Erythroblast (primary cell): ENCODE results near the gene RUNX3.

Source experiments
- DNase-seq, 2 experiments: peaks; one replicate each; lab custom pipeline; 2025; lab: John Stamatoyannopoulos, UW
- GATA1 ChIP-seq: IDR thresholded peaks from 2 replicates; pipeline ENCODE4 v1.6.1; 2011; ENCODE audit warnings: low read depth, mild to moderate bottlenecking, control low read depth, low read length, moderate library complexity
- POLR2A ChIP-seq: IDR thresholded peaks from 2 replicates; pipeline ENCODE4 v1.6.1; 2011; ENCODE audit warnings: mild to moderate bottlenecking, low read length

RUNX3 gene

GRCh38 chr1:24946861-24947658 lies 17.0 kb upstream of the RUNX3 start:
- TF ChIP-seq POLR2A, result no peak
- TF ChIP-seq GATA1, result no peak
- DNase-seq, result no peak

GRCh38 chr1:24945354-24946326 lies 15.6 kb upstream of the RUNX3 start:
- TF ChIP-seq POLR2A (no peak), GATA1 (no peak)
- DNase-seq, result no peak

- TF ChIP-seq POLR2A (no peak), GATA1 (no peak)
- DNase-seq, result no peak
Measured at GRCh38 chr1:24944318-24944717, 14.2 kb upstream of the RUNX3 start.

GRCh38 chr1:24942789-24943188 lies 12.7 kb upstream of the RUNX3 start:
- TF ChIP-seq GATA1 (no peak), POLR2A (no peak)
- no peak for DNase-seq

GRCh38 chr1:24941564-24941963 lies 11.5 kb upstream of the RUNX3 start:
- DNase-seq, result no peak
- no peak for TF ChIP-seq POLR2A
- no peak for TF ChIP-seq GATA1

- no peak for DNase-seq
- no peak for TF ChIP-seq POLR2A
- no peak for TF ChIP-seq GATA1
Measured at GRCh38 chr1:24940231-24940630, 10.2 kb upstream of the RUNX3 start.

- no peak for TF ChIP-seq POLR2A
- no peak for TF ChIP-seq GATA1
- no peak for DNase-seq
Measured at GRCh38 chr1:24939675-24940193, 9.7 kb upstream of the RUNX3 start.

- no peak for TF ChIP-seq POLR2A
- DNase-seq, result no peak
Measured at GRCh38 chr1:24939040-24939674, 9.1 kb upstream of the RUNX3 start.

GRCh38 chr1:24938276-24938675 lies 8.2 kb upstream of the RUNX3 start:
- no peak for DNase-seq
- TF ChIP-seq POLR2A (no peak), GATA1 (no peak)

- TF ChIP-seq GATA1, result no peak
- TF ChIP-seq POLR2A, result no peak
- no peak for DNase-seq
Measured at GRCh38 chr1:24936684-24937083, 6.6 kb upstream of the RUNX3 start.

- no peak for DNase-seq
Measured at GRCh38 chr1:24935615-24936484, 5.8 kb upstream of the RUNX3 start.

GRCh38 chr1:24935196-24935526 lies 5.1 kb upstream of the RUNX3 start:
- TF ChIP-seq GATA1 (no peak), POLR2A (no peak)
- DNase-seq, result no peak

More at GRCh38 chr1:24935615-24936484, 5.8 kb upstream of the RUNX3 start:
- no peak for TF ChIP-seq GATA1
- TF ChIP-seq POLR2A, result no peak
